ENCODE measurements around the gene LIPC.

DNA sequence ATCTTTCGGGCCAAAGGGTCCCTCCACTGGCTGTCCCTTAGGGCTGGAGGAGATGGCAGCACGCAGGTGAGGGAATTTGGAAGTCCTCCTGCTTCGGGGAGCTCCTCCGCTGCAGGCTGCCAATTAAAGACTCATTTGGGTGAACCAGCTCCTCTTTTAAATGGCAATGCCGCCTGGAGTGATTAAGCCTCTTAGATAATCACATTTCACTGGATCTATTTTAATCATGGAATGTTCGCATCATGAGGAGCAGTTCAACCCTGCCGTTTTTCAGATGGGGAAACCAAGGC is 117.9 kb downstream of the LIPC start:
- TF ChIP-seq POLR2A (IDR thresholded peaks at IDR 0.05) = no peak
- TF ChIP-seq CTCF (IDR thresholded peaks at IDR 0.05) = no peak
